Kidney glomerular epithelial cell (primary cell): ENCODE measurements around the gene MMP24OS.
A peak's percentile ranks its signal among the peaks of the same experiment; 100 is the strongest.
"Not testable (repeated sequence)": the region's sequence is repeated elsewhere in the genome, so short reads cannot be mapped to it uniquely, and the experiment has no call there.

Experiments used
- DNase-seq: peaks from one replicate; lab custom pipeline; 2025; lab: John Stamatoyannopoulos, UW

The MMP24OS gene

DNA sequence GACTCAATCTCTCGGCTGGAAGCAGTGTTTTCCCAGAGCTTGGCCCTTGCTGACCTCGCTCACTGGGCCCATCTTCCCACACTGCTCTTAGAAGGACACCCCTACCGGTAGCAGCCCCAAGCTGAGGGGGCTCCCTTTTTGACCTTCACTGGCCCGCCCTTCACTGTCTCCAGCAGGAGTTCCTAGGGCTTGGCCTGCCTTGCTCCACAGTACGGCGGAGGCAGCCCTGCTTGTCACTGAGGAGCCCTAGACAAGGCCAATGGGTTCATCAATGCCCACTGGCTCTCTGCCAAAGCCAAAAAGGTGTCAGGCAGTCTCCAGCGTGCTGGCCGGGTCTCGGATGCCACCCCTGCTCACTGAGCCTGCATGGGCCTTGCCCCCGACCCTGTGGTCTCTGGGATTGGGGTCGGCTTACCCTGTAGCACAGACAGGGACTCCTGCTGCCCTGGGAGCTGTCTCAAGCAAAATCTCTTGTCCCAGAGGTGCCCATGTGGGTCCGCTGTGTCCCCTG, 2.1 kb downstream of the MMP24OS start:
- DNase-seq, result no peak

DNA sequence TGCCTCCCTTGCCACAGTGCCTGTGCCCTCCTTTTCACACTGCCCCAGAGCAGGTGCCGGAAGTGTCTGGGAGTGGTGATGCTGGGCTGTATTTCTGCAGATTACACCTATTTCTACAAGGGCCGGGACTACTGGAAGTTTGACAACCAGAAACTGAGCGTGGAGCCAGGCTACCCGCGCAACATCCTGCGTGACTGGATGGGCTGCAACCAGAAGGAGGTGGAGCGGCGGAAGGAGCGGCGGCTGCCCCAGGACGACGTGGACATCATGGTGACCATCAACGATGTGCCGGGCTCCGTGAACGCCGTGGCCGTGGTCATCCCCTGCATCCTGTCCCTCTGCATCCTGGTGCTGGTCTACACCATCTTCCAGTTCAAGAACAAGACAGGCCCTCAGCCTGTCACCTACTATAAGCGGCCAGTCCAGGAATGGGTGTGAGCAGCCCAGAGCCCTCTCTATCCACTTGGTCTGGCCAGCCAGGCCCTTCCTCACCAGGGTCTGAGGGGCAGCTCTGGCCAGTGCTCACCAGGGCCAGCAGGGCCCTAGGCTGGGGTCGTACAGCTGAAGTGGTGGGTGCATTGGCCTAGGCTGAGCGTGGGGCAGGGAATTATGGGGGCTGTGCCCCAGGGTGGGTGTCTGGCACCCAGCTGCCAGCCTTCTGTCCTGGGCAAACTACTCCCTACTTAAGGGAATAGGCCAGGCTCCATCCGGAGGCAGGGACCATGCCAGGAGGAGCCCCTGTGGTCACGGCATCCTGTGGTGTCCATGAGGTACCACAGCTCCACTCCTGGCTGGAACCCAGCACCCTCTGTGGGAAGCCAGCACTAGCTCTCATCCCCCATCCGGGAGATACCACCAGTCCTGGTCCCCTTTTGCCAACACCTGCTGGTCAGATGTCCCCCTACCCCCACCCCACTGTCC, 3.5 kb downstream of the MMP24OS start:
- no peak for DNase-seq

DNA sequence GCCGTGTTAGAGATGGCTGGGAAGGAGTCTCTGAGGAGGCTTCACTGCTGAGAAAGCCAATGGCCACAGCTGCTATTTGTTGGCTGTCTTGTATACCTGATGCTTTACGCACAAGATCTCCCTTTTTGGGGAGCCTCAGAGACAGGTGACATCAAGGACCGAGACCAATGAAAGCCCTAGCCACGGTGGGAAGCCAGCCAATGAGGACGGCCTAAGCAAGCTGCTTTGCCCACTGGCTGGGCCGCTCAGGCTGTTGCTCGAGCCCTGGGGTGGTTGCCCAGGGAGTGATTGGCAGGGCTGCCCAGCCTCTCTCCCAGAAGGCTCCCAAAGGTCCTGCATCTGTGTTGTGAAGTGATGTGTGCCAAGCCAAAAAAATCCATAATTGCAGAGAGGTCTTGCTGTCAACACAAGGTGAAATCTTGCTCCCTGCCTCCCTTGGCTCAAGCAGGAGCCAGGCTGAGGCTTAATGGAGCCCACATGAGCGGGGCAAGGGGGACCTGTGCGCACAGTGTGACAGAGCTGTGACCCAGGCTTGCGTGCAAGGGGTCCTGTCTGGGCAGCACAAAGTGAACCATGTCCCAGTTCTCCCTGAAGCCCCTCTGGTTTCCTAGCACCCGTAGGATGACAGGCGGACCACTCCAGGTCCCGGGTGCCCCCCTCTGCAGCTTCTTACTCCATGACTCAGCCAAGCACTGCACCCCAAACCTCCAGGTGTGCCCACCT, 4.3 kb downstream of the MMP24OS start:
- no peak for DNase-seq

DNA sequence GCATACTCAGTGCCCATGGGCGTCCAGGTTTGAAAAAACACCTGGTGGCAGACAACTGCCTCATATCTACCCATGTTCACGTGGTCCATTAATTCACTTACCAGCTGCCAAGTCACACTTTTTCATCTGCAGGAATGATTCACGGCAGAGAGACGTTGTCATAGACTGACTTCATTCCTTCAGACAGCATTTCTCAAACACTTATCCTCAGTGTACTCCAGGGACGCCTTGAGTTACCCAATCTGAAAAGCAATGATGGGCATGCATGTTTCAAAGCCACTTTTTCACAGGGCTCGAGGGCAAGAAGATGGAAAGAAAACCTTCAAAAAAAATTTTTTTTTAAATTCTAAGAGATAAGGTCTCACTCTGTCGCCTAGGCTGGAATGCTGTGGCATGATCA, 6.0 kb downstream of the MMP24OS start:
- peak; percentile 26 for DNase-seq

DNA sequence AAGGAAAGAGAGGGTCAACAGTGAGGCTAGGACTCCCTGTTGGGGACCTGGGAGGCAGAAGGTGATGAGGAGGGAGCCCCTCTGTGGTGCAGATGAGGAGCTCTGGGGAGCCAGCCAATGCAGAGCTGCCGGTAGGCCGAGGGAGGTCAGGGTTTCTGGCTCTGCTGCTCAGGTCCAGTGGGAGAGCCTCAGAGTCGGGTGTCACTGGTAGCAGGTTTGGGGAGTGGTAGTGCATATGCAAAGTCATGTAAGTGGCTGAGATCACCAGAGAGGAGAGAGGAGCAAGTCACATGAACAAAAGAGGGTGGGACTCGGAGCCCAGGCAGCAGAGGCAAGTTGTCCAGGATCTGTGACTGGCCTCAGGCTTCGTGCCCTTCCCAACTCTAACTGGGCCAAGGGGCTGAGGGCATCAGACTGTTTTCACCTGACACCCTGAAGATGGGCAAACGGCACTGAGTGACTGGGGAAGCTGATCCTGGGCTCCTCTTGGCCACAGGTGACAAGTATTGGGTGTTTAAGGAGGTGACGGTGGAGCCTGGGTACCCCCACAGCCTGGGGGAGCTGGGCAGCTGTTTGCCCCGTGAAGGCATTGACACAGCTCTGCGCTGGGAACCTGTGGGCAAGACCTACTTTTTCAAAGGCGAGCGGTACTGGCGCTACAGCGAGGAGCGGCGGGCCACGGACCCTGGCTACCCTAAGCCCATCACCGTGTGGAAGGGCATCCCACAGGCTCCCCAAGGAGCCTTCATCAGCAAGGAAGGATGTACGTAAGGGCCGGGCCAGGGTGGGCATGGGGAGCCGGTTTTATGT, 6.6 kb downstream of the MMP24OS start:
- no peak for DNase-seq

DNA sequence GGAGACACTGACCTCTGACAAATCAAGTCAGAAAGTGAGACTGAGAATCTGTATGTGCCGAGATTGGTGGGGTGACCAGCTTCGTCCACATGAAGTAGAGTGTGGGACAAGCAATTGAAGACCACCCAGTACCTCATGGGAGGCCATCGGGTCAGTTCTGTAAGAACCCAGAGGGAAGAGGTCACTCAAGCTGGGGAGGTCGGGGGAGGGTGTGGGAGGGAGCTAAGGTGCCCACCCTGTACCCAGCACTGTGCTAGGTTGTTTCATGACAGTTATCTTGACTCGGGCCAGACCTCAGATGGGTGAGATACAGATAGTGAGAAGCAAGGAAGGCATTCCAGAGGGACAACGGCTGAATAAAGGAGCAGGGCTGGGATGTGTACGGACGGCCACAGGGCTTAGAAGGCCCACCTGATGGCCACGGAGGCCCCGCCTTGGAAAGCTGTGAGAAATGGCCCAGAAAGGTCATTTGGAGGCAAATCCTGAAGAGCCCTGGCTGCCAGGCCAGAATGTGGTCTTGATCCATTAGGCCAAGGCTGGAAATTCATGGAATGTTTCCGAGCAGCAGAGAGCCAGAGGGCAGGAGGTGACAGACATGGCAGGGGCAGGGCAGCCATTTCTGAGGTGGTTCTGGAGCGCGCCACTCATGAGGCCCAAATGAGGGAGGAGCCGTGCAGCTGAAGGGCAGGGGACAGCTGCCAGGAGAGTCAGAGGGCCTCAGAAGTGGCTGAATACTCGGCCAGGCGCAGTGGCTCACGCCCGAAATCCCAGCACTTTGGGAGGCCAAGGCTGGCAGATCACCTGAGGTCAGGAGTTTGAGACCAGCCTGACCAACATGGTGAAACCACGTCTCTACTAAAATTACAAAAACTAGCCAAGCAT, 7.7 kb downstream of the MMP24OS start:
- DNase-seq, result no peak

DNA sequence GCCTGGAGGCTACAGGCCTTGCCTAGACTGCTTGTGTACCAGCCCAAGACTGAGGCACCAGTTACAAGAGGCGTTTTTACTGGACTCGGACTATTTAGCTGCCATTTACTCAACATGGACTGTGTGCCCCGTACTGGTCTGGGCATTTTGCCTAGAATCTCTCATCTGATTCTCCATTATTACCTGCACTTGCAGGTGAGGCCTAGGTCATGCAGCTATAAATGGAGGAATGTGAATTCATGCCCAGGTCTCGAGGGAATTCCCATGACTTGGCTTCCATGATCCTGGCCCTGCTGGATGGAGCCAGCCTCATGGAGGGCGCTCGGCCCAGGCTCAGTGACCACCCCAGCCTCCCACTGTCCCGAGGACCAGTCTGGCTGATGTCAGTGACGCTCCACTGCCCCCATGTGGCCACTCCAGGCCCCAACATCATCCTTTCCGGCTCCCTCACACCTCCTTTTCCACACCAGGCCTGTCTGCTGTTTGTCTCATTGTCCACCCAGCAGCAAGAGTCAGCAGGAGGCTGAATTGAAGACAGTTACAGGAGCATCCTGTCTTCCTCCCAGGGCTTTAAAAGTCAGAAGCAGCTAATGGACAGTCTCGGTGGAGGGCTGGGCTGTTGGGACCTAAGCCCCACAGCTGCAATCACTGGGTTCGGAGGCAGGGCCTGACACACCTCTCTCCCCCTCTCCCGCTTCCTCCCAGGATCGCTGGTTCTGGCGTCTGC, 8.7 kb downstream of the MMP24OS start:
- peak; percentile 37 for DNase-seq

DNA sequence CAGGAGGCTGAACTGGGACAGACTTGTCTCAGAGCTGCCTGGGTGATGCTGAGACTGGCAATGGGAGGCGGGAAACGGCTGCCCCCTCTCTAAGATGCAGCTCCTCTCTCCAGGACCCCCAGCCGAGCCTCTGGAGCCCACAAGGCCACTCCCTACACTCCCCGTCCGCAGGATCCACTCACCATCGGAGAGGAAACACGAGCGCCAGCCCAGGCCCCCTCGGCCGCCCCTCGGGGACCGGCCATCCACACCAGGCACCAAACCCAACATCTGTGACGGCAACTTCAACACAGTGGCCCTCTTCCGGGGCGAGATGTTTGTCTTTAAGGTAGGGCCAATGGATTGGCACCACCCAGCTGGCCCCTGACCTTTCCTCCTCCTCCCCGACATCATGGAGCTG, 10.8 kb downstream of the MMP24OS start:
- DNase-seq, result no peak

DNA sequence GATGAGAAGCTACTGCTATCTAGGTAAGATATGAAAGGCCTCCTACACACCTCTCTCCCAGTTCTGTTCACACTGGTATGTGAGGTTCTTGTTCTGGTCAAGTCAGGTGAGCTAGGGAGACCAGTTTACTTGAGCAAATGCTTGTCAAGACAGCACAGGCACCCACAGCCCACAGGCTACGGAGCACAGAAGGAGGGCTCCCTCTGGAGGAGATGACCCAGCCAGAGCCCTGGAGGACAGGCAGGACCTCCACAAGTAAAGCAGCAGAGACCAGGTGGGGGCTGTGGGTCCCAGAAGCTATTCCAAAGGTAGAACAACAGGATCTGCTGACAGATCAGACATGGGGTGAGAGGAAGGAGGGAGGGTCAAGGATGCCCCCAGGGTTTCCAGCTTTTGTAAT, 13.2 kb downstream of the MMP24OS start:
- DNase-seq, result peak; percentile 51

DNA sequence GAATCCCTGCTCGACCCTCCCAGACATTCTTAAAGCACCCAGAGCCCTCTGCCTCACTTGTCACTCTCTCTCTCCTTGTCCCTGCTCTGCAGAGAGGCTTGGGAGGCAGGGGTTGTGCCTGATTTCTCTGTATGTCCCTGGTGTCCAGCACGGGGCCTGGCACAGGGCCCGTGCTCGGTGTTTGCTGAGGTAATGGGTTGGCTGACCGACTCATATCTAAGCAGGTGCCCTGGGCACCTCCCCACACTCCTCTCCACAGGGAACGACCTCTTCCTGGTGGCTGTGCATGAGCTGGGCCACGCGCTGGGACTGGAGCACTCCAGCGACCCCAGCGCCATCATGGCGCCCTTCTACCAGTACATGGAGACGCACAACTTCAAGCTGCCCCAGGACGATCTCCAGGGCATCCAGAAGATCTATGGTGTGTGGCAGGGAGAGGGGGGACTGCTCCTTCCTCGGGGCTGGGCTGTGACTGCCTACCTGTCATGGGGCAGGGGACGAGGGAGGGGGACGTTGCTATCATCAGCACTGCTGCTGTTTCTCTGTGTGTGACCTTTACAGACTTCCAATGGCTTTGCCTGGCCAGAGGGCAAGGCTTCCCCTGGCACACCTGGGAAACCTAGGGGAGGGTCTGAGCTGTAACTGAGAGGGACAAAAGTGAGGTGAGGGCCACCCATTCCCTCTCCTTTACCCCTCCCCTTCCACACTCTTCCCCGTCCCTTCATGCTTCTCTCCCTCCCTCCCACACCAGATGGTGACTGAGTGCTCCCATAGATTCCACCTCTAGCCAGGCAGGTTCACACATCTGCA, 14.2 kb downstream of the MMP24OS start:
- DNase-seq, result no peak

DNA sequence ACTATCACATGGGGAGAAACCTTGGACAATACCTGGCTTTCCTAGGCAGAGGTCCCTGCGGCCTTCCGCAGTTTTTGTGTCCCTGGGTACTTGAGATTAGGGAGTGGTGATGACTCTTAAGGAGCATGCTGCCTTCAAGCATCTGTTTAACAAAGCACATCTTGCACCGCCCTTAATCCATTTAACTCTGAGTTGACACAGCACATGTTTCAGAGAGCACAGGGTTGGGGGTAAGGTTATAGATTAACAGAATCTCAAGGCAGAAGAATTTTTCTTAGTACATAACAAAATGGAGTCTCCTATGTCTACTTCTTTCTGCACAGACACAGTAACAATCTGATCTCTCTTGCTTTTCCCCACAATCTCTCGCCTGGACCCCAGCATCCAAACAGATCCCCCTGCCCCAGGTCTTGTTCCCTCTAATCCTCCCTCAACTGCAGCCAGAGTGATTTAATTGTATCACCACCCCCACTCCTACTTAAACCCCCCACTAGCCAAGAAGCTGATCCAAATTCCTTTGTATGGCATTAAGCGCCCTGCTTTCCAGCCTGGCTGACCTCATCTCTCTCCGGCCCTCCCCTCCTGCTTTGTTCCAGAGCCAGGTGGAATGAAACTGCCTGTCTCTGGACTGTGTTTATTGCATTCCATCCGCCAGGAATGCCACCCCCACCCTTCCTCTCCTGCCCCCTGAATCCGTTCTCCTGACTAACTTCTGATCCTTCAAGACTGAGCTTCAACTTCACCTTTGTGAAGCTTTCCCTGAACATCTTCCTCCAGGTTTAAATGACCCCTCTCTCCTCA, 15.0 kb downstream of the MMP24OS start:
- peak; percentile 97 for DNase-seq

DNA sequence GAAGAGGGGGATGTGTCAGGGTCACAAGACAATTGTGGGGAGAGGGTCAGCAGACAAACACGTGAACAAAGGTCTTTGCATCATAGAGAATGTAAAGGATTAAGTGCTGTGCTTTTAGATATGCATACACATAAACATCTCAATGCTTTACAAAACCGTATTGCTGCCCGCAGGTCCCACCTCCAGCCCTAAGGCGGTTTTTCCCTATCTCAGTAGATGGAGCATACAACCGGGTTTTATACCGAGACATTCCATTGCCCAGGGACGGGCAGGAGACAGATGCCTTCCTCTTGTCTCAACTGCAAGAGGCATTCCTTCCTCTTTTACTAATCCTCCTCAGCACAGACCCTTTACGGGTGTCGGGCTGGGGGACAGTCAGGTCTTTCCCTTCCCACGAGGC, 15.6 kb downstream of the MMP24OS start:
- DNase-seq, result not testable (repeated sequence)

DNA sequence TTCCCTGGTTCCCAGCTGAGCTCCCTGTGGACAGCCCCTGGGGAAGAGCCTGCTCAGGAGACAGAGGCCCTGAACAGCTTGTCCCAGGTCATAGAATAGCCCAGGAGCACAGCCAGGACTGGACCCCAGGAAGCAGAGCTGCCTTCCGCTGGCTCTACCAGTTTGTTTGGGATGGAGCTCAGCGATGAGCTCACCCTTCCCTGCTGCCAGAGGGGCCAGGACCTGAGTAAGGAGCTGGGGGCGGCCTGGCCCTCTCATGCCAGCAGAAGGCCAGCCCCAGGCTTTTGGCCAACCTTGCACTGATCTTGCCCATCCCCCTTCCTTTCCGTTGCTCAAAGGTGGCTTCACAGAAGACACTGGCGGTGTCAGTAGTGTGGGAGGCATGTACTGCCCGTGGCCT, 17.5 kb downstream of the MMP24OS start:
- no peak for DNase-seq

DNA sequence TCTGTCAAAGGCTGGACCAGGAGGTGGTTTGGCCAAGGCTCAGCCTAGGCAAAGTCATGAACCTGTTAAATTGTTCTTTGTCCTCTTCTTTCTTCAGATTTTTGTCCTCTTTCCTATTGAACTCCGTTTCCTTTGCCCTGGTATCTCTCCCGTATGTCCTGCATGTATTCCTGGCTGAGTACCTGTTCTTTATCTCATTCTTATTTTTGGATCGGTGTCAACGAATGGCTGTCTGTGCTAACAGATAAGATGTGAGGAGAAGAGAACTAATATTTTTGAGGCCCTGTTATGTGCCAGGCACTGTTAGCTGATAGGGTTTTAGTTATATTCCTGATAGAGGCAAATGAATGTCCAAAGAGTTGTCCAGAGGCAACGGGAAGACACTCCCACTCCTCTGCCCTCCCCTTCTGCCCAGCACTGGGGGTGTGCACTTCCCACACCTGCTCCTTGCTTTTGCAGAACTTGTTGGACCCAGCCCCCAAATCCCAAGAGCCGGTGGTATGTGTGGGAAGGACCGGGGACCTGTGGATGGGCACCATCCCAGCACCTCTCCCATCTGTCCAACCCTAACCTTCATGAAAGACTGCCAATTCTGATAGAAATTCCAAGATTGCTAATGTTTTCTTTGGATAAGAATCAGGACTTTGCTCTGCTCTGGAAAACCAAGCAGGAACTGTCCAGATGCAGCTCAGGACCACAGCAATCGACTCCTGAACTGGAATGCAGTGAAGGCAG, 20.6 kb downstream of the MMP24OS start:
- peak; percentile 55 for DNase-seq

DNA sequence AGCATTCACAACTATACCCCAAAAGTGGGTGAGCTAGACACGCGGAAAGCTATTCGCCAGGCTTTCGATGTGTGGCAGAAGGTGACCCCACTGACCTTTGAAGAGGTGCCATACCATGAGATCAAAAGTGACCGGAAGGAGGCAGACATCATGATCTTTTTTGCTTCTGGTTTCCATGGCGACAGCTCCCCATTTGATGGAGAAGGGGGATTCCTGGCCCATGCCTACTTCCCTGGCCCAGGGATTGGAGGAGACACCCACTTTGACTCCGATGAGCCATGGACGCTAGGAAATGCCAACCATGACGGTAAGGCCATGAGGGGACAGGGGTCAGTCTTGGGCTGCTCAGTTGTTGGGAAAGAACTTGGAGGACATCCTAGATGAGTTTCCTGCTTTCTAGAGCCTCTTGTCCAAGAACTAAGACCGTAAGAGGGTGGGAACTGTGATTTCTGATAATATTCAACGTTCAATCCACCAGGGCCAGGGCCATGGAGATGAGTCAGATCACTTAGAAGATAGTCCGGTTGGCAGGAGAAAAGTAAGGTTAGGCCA, 23.4 kb downstream of the MMP24OS start:
- no peak for DNase-seq

DNA sequence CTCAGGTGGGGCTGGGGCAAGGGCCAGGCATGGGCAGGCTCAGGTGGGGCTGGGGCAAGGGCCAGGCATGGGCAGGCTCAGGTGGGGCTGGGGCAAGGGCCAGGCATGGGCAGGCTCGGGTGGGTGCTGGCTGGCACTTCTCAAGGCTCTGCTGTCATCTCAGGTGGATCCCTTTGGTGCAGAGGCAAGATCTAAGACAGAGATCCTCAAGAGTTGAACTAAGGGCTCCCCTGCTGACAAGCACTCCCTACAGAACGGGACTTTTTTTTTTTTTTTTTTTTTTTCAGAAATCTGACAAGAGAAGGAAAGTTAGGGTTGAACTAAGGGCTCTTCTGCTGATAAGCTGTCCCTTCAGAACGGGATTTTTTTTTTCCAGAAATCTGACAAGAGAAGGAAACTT, 24.9 kb downstream of the MMP24OS start:
- DNase-seq, result no peak

DNA sequence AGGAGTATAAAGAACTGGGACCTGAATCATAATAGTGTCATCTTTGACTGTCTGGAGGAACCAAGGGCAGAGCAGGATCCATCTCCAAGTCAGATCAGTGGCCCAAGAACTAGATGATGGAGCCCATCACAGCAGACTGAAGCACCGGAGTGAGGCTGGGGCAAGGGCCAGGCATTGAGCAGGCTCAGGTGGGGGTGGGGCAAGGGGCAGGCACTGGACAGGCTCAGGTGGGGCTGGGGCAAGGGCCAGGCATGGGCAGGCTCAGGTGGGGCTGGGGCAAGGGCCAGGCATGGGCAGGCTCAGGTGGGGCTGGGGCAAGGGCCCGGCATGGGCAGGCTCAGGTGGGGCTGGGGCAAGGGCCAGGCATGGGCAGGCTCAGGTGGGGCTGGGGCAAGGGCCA, 25.3 kb downstream of the MMP24OS start:
- DNase-seq, result not testable (repeated sequence)

DNA sequence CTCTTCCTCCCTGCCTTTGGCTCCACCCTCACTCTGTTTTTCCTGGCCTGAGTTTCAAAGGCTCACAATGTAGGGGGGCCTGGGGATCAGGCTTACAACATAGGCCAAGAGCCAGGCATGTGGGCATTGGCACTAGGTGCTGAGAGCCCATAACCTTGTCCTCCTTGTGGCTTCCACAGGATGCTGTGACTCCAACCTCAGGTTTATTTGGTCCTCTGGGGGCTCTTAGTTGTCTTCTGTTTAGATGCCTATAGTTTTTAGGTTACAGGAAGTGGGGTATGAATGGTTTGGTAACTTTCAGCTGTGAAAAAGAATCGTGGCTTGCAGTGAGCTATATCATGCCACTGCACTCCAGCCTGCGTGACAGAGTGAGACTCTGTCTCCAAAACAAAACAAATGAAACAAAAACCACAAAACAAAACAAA, 25.9 kb downstream of the MMP24OS start:
- DNase-seq, result no peak
